Effector CD8-positive, alpha-beta T cell (primary cell): ENCODE results near the gene HMCN2.
"Not testable (repeated sequence)": the region's sequence is repeated elsewhere in the genome, so short reads cannot be mapped to it uniquely, and the experiment has no call there.

ENCODE experiments used
- DNase-seq: peaks from one replicate; lab custom pipeline; 2025; lab: John Stamatoyannopoulos, UW

HMCN2 gene

GRCh38 chr9:130264414-130265350, 878 bp upstream of the HMCN2 start:
- DNase-seq, result no peak

- DNase-seq, result no peak
Observed at GRCh38 chr9:130266236-130267098, 907 bp downstream of the HMCN2 start.

- no peak for DNase-seq
Observed at GRCh38 chr9:130267930-130268329, 2.4 kb downstream of the HMCN2 start.

- no peak for DNase-seq
Observed at GRCh38 chr9:130268521-130269211, 3.1 kb downstream of the HMCN2 start.

GRCh38 chr9:130271473-130271872, 5.9 kb downstream of the HMCN2 start:
- no peak for DNase-seq

- DNase-seq, result no peak
Observed at GRCh38 chr9:130275156-130275555, 9.6 kb downstream of the HMCN2 start.

GRCh38 chr9:130276121-130276520, 10.6 kb downstream of the HMCN2 start:
- no peak for DNase-seq

GRCh38 chr9:130276955-130277354, 11.4 kb downstream of the HMCN2 start:
- DNase-seq, result no peak

- DNase-seq, result not testable (repeated sequence)
Observed at GRCh38 chr9:130277525-130277924, 12.0 kb downstream of the HMCN2 start.

GRCh38 chr9:130283539-130284248, 18.1 kb downstream of the HMCN2 start:
- DNase-seq, result no peak

GRCh38 chr9:130284249-130284625, 18.7 kb downstream of the HMCN2 start:
- DNase-seq, result no peak

GRCh38 chr9:130284690-130285089, 19.1 kb downstream of the HMCN2 start:
- no peak for DNase-seq

- no peak for DNase-seq
Observed at GRCh38 chr9:130285271-130285670, 19.7 kb downstream of the HMCN2 start.

GRCh38 chr9:130286072-130286770, 20.7 kb downstream of the HMCN2 start:
- no peak for DNase-seq

- DNase-seq, result no peak
Observed at GRCh38 chr9:130286781-130287428, 21.3 kb downstream of the HMCN2 start.

GRCh38 chr9:130287736-130288135, 22.2 kb downstream of the HMCN2 start:
- DNase-seq, result no peak

GRCh38 chr9:130288393-130288792, 22.8 kb downstream of the HMCN2 start:
- no peak for DNase-seq

- DNase-seq, result no peak
Observed at GRCh38 chr9:130288926-130289690, 23.5 kb downstream of the HMCN2 start.

GRCh38 chr9:130289711-130290241, 24.2 kb downstream of the HMCN2 start:
- no peak for DNase-seq
